SK-N-SH (cell line): ENCODE measurements around the gene ACE. TPM values are rescaled to one million over a fixed set of nuclear protein-coding genes. Genes with fewer than 3 reads are reported as not detected.

Experiments
- CTCF ChIA-PET: fragments of 300-600, 350-600 bp; formaldehyde crosslinking; extraction: SDS; loops from one replicate; lab custom pipeline; 2021; lab: Yijun Ruan, JAX
- POLR2A ChIA-PET: fragments of 350-600 bp; sonication (Branson Sonifier 250); formaldehyde crosslinking; extraction: SDS; loops from one replicate; lab custom pipeline; 2020; ENCODE audit warnings: antibody characterized with exemption, inconsistent platforms; lab: Yijun Ruan, JAX
- DNase-seq: peaks from one replicate; pipeline ENCODE4 v3.0.0; 2012
- H2AFZ ChIP-seq: fragments of 200-600 bp; sonication (generic); 2 replicates; pipeline ENCODE4 v1.8.1; 2016; ENCODE audit warnings: antibody characterized with exemption, mild to moderate bottlenecking, low read depth
- H3F3A ChIP-seq: fragments of 200-600 bp; sonication (generic); replicated peaks from 2 replicates; pipeline ENCODE3; 2016; ENCODE audit warnings: antibody characterized with exemption, mild to moderate bottlenecking; ENCODE audit not compliant: insufficient read depth
- H3K27ac ChIP-seq, 2 experiments: fragments of 200-500 bp in 1 of 2; fragments of 200-600 bp in 1 of 2; sonication (Bioruptor generic) in 1 of 2; sonication (generic), shearing (Covaris generic) in 1 of 2; 2 replicates each; pipeline versions ENCODE4 v1.5.1 to v1.6.1; 2014 to 2016; ENCODE audit warnings: low read depth in 2 of 2, inconsistent platforms in 1 of 2, low read length in 1 of 2, mild to moderate bottlenecking in 1 of 2, mixed read lengths in 1 of 2
- H3K27me3 ChIP-seq: fragments of 200-600 bp; sonication (generic), shearing (Covaris generic); 2 replicates; pipeline ENCODE4 v1.6.1; 2016; ENCODE audit warnings: mixed run types; ENCODE audit not compliant: insufficient read depth
- H3K36me3 ChIP-seq, 2 experiments: fragments of 200-500 bp in 1 of 2; fragments of 200-600 bp in 1 of 2; sonication (Bioruptor generic) in 1 of 2; sonication (generic) in 1 of 2; replicated peaks in 1 of 2; 2 replicates each; pipeline versions ENCODE3 to v1.5.1; 2014 to 2016; ENCODE audit warnings: low read length in 1 of 2, mild to moderate bottlenecking in 1 of 2; ENCODE audit not compliant: insufficient read depth in 2 of 2, control insufficient read depth in 1 of 2
- H3K4me1 ChIP-seq, 2 experiments: fragments of 200-500 bp in 1 of 2; fragments of 200-600 bp in 1 of 2; sonication (Bioruptor generic) in 1 of 2; sonication (generic), shearing (Covaris generic) in 1 of 2; 2 replicates each; pipeline versions ENCODE4 v1.5.1 to v1.6.1; 2014 to 2016; ENCODE audit warnings: low read depth in 1 of 2, low read length in 1 of 2, mixed run types in 1 of 2; ENCODE audit not compliant: insufficient read depth in 2 of 2, control insufficient read depth in 1 of 2
- H3K4me2 ChIP-seq: fragments of 200-600 bp; sonication (generic), shearing (Covaris generic); 2 replicates; pipeline ENCODE4 v1.6.1; 2017; ENCODE audit warnings: mixed run types
- H3K4me3 ChIP-seq, 2 experiments: fragments of 200-500 bp in 1 of 2; fragments of 200-600 bp in 1 of 2; sonication (Bioruptor generic) in 1 of 2; sonication (generic), shearing (Covaris generic) in 1 of 2; 2 replicates each; pipeline versions ENCODE4 v1.5.1 to v1.8.1; 2014 to 2016; ENCODE audit warnings: low read depth in 2 of 2, inconsistent platforms in 1 of 2, low read length in 1 of 2, mild to moderate bottlenecking in 1 of 2, mixed read lengths in 1 of 2, moderate library complexity in 1 of 2
- H3K79me2 ChIP-seq: fragments of 200-600 bp; sonication (generic); 2 replicates; pipeline ENCODE4 v1.8.1; 2017; ENCODE audit warnings: mild to moderate bottlenecking; ENCODE audit not compliant: insufficient read depth
- H3K9ac ChIP-seq: fragments of 200-600 bp; sonication (generic); 2 replicates; pipeline ENCODE4 v1.6.1; 2017; ENCODE audit warnings: mixed run types
- H3K9me2 ChIP-seq: fragments of 200-600 bp; sonication (generic); 2 replicates; pipeline ENCODE4 v1.6.1; 2017; ENCODE audit warnings: mixed run types
- H3K9me3 ChIP-seq: fragments of 200-600 bp; sonication (generic); 2 replicates; pipeline ENCODE4 v1.6.1; 2017; ENCODE audit warnings: mixed run types, mild to moderate bottlenecking, moderate library complexity
- H4K20me1 ChIP-seq: fragments of 200-600 bp; sonication (generic); 2 replicates; pipeline ENCODE4 v1.6.1; 2017; ENCODE audit warnings: mild to moderate bottlenecking, mixed run types; ENCODE audit not compliant: insufficient read depth
- CTCF ChIP-seq: fragments of 200-600 bp; sonication (generic); IDR thresholded peaks from 2 replicates; pipeline ENCODE4 v1.6.1; 2017; ENCODE audit warnings: antibody characterized with exemption, mild to moderate bottlenecking, moderate library complexity
- EP300 ChIP-seq, 2 experiments: IDR thresholded peaks; 2 replicates each; pipeline versions ENCODE4 v1.4.0 to v1.6.1; 2012; ENCODE audit warnings: borderline replicate concordance in 1 of 2, low read depth in 1 of 2, low read length in 1 of 2
- EZH2phosphoT487 ChIP-seq: fragments of 200-600 bp; sonication (generic); IDR thresholded peaks from 2 replicates; pipeline ENCODE4 v1.6.1; 2017; ENCODE audit warnings: low read depth, mixed run types, mild to moderate bottlenecking, antibody characterized with exemption, moderate library complexity, borderline replicate concordance
- FOSL2 ChIP-seq: IDR thresholded peaks from 2 replicates; pipeline ENCODE4 v1.4.0; 2012; ENCODE audit warnings: low read depth, mild to moderate bottlenecking, moderate library complexity, borderline replicate concordance
- FOXJ3 ChIP-seq: sonication (generic); formaldehyde crosslinking; IDR thresholded peaks from 2 replicates; pipeline ENCODE4 v1.5.1; 2020; ENCODE audit warnings: mild to moderate bottlenecking, missing genetic modification reagents
- FOXM1 ChIP-seq: IDR thresholded peaks from 2 replicates; pipeline ENCODE4 v1.4.0; 2012; ENCODE audit warnings: low read depth, mild to moderate bottlenecking
- GATA2 ChIP-seq: sonication (generic); formaldehyde crosslinking; IDR thresholded peaks from 2 replicates; pipeline ENCODE4 v1.5.0; 2020; ENCODE audit warnings: mild to moderate bottlenecking, missing genetic modification reagents
- IRF3 ChIP-seq: fragments of 150-350 bp; IDR thresholded peaks from 2 replicates; pipeline ENCODE4 v1.6.1; 2016; ENCODE audit warnings: mild to moderate bottlenecking, low read depth, low read length
- JUND ChIP-seq: IDR thresholded peaks from 2 replicates; pipeline ENCODE4 v1.4.0; 2012
- MAX ChIP-seq: IDR thresholded peaks from 2 replicates; pipeline ENCODE4 v1.4.0; 2012; ENCODE audit warnings: low read depth
- MEF2A ChIP-seq: IDR thresholded peaks from 2 replicates; pipeline ENCODE4 v1.4.0; 2012; ENCODE audit warnings: low read depth, borderline replicate concordance
- NRF1 ChIP-seq: IDR thresholded peaks from 2 replicates; pipeline ENCODE4 v1.6.1; 2012; ENCODE audit warnings: low read depth, mild to moderate bottlenecking, low read length
- RAD21 ChIP-seq: IDR thresholded peaks from 2 replicates; pipeline ENCODE4 v1.6.1; 2012; ENCODE audit warnings: mild to moderate bottlenecking, low read length
- RFX5 ChIP-seq: IDR thresholded peaks from 2 replicates; pipeline ENCODE4 v1.6.1; 2012; ENCODE audit warnings: mild to moderate bottlenecking, improper control_type of control experiment, low read length
- SIN3A ChIP-seq: IDR thresholded peaks from 2 replicates; pipeline ENCODE4 v1.6.1; 2012; ENCODE audit warnings: low read depth, mild to moderate bottlenecking, low read length, moderate library complexity, borderline replicate concordance
- TAF1 ChIP-seq: IDR thresholded peaks from 2 replicates; pipeline ENCODE4 v1.6.1; 2012; ENCODE audit warnings: low read depth, mild to moderate bottlenecking, low read length, moderate library complexity, borderline replicate concordance
- TCF12 ChIP-seq: IDR thresholded peaks from 2 replicates; pipeline ENCODE4 v1.4.0; 2012
- USF1 ChIP-seq: IDR thresholded peaks from 2 replicates; pipeline ENCODE4 v1.4.0; 2012; ENCODE audit warnings: low read depth, borderline replicate concordance
- ZBTB33 ChIP-seq: IDR thresholded peaks from 2 replicates; pipeline ENCODE4 v1.4.0; 2012; ENCODE audit warnings: low read depth, borderline replicate concordance
- WGBS: methylation state at CpG from one replicate; pipeline ENCODE4 v1.1.6; 2017; ENCODE audit warnings: low lambda C conversion rate; 5-methylcytosine and 5-hydroxymethylcytosine counted together
- polyA plus RNA-seq, 3 experiments: library from polyadenylated mRNA; depleted of rRNA; stranded (reverse); fragments of >200 nt; gene quantifications; 2 replicates each; pipeline ENCODE4 v1.2.3, GENCODE V29; 2012

ACE gene
- polyA plus RNA-seq, 1 of the 3 experiments (the other 2 are of a cell fraction), result 12.1 TPM

- no peak overlapping the region for H3K9ac ChIP-seq
- ChIA-PET CTCF (no interaction called here), POLR2A (no interaction called here)
- no peak overlapping the region for H3K4me3 ChIP-seq
- no peak overlapping the region for H3K4me2 ChIP-seq
- H3K9me2 ChIP-seq, result no peaks in the 10 kb centered on the region
- no peaks in the 10 kb centered on the region for H3K79me2 ChIP-seq
- peak; percentile 27 for DNase-seq
- H3K27me3 ChIP-seq, result peaks cover 17% of the 10 kb centered on the region; the same call in 1 of the 2 replicates
- no peaks in the 10 kb centered on the region for H4K20me1 ChIP-seq
- no peak overlapping the region for H2AFZ ChIP-seq
- H3K4me1 ChIP-seq, result peaks cover 0 to 36% of the 10 kb centered on the region in 2 experiments; a peak in 1 of 4 replicates
- no peaks in the 10 kb centered on the region for H3K9me3 ChIP-seq
- 76% methylated on average over 4 of the region's 4 CpGs for WGBS
- no peaks in the 10 kb centered on the region for H3K36me3 ChIP-seq
- no peaks in the 10 kb centered on the region for H3F3A ChIP-seq
- TF ChIP-seq GATA2 (CRISPR knock-in tag), result no peak
- TF ChIP-seq RAD21, result no peak
- TF ChIP-seq ZBTB33, result no peak
- no peak for TF ChIP-seq MAX
- TF ChIP-seq NRF1, result no peak
- TF ChIP-seq MEF2A, result no peak
- no peak for TF ChIP-seq FOXM1
- TF ChIP-seq FOXJ3 (CRISPR knock-in tag), result no peak
- no peak for TF ChIP-seq USF1
- no peak for TF ChIP-seq SIN3A
- TF ChIP-seq TAF1, result no peak
- TF ChIP-seq TCF12, result no peak
- TF ChIP-seq EZH2phosphoT487, result no peak
- TF ChIP-seq EP300 (IDR thresholded peaks at IDR 0.05; ENCODE audit: borderline replicate concordance in 1 of 2, low read depth in 1 of 2, low read length in 1 of 2), result no peak
- no peak for TF ChIP-seq RFX5
- TF ChIP-seq IRF3, result no peak
- no peak for TF ChIP-seq JUND
- TF ChIP-seq CTCF, result no peak
- TF ChIP-seq FOSL2, result no peak
- H3K27ac ChIP-seq, result no peak overlapping the region
Observed at GRCh38 chr17:63540590-63540989, 63.7 kb downstream of the ACE start.
